Measurements from ENCODE around the gene TSPAN17. TPM values are rescaled to one million over a fixed set of nuclear protein-coding genes. Genes with fewer than 3 reads are reported as not detected.

Gene TSPAN17
- polyA plus RNA-seq, 4 donors = 20.7 to 35.2 (median 24.2) TPM

GRCh38 chr5:176679365-176680225 is 32.3 kb downstream of the TSPAN17 start:
- Histone ChIP-seq H3K9me3 (ENCODE audit: control insufficient read depth in 2 of 2, insufficient read depth in 1 of 2, low read depth in 1 of 2, low read length in 1 of 2) (no peaks in the 10 kb centered on the region), H3K4me3 (ENCODE audit: low read depth in 1 of 3, low read length in 3 of 3) (no peak overlapping the region), H3K27ac (ENCODE audit: low read depth in 1 of 3, low read length in 2 of 3) (no peak overlapping the region), H3K4me1 (ENCODE audit: control insufficient read depth in 3 of 3, insufficient read depth in 2 of 3, low read depth in 1 of 3, low read length in 2 of 3) (peaks cover 0 to 8% (median 0%) of the 10 kb centered on the region in 3 donors), H3K27me3 (ENCODE audit: control insufficient read depth in 3 of 3, insufficient read depth in 3 of 3, low read length in 3 of 3) (peaks cover 8 to 37% (median 24%) of the 10 kb centered on the region in 3 donors), H3K36me3 (ENCODE audit: control insufficient read depth in 3 of 3, insufficient read depth in 2 of 3, low read depth in 1 of 3, low read length in 3 of 3) (no peaks in the 10 kb centered on the region)
- WGBS, 3 donors = 34 to 52% (median 40%) methylated on average over 31 of the region's 31 CpGs
- DNase-seq (no peak), FAIRE-seq (no peak)

- Histone ChIP-seq H3K36me3 (ENCODE audit: control insufficient read depth in 3 of 3, insufficient read depth in 2 of 3, low read depth in 1 of 3, low read length in 3 of 3) (no peaks in the 10 kb centered on the region), H3K9me3 (ENCODE audit: control insufficient read depth in 2 of 2, insufficient read depth in 1 of 2, low read depth in 1 of 2, low read length in 1 of 2) (peaks cover 0 to 2% of the 10 kb centered on the region in 2 donors), H3K4me3 (ENCODE audit: low read depth in 1 of 3, low read length in 3 of 3) (no peak overlapping the region), H3K4me1 (ENCODE audit: control insufficient read depth in 3 of 3, insufficient read depth in 2 of 3, low read depth in 1 of 3, low read length in 2 of 3) (peaks cover 0 to 8% (median 0%) of the 10 kb centered on the region in 3 donors), H3K27me3 (ENCODE audit: control insufficient read depth in 3 of 3, insufficient read depth in 3 of 3, low read length in 3 of 3) (peaks cover 8 to 37% (median 24%) of the 10 kb centered on the region in 3 donors), H3K27ac (ENCODE audit: low read depth in 1 of 3, low read length in 2 of 3) (no peak overlapping the region)
- 5 to 11% (median 11%) methylated on average over 28 to 33 of the region's 33 CpGs for WGBS, 3 donors
- DNase-seq (no peak), FAIRE-seq (no peak)
Measured at GRCh38 chr5:176680226-176680563, 32.9 kb downstream of the TSPAN17 start.

DNA sequence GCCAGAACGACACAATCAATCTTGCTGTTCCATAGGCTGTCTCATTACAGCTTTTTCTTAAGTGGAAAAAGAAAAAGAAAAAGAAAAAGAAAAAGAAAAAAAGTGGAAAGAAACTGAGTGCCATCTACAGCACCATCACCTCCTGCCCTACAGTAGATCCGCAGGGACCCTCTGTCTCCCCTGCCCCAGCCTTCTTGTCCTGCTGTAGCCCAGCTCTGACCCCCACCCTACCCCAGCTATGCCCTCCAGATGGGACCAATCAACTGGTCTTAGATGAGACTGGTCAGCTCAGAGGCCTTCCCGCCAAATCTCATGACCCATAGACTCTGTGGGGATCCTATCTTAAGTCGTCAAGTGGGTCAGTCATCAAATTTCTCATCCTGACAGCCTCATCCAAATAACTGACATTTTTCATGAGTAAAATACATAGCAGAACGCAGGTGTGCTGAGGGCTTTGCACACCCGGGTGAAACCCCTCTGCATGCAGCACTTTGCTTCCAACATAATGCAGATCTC is 34.8 kb downstream of the TSPAN17 start:
- Histone ChIP-seq H3K4me1 (ENCODE audit: control insufficient read depth in 3 of 3, insufficient read depth in 2 of 3, low read depth in 1 of 3, low read length in 2 of 3) (peaks cover 0 to 4% (median 0%) of the 10 kb centered on the region in 3 donors), H3K27ac (ENCODE audit: low read depth in 1 of 3, low read length in 2 of 3) (no peak overlapping the region), H3K36me3 (ENCODE audit: control insufficient read depth in 3 of 3, insufficient read depth in 2 of 3, low read depth in 1 of 3, low read length in 3 of 3) (no peaks in the 10 kb centered on the region), H3K27me3 (ENCODE audit: control insufficient read depth in 3 of 3, insufficient read depth in 3 of 3, low read length in 3 of 3) (peaks cover 8 to 37% (median 24%) of the 10 kb centered on the region in 3 donors), H3K9me3 (ENCODE audit: control insufficient read depth in 2 of 2, insufficient read depth in 1 of 2, low read depth in 1 of 2, low read length in 1 of 2) (peaks cover 0 to 2% of the 10 kb centered on the region in 2 donors), H3K4me3 (ENCODE audit: low read depth in 1 of 3, low read length in 3 of 3) (no peak overlapping the region)
- DNase-seq (no peak), FAIRE-seq (no peak)
- 57 to 70% (median 62%) methylated on average over 6 of the region's 6 CpGs for WGBS, 3 donors

GRCh38 chr5:176685010-176685409 is 37.7 kb downstream of the TSPAN17 start:
- FAIRE-seq = no peak
- H3K4me1 ChIP-seq (ENCODE audit: control insufficient read depth in 3 of 3, insufficient read depth in 2 of 3, low read depth in 1 of 3, low read length in 2 of 3) = no peaks in the 10 kb centered on the region
- no peak overlapping the region for H3K4me3 ChIP-seq (ENCODE audit: low read depth in 1 of 3, low read length in 3 of 3)
- H3K27ac ChIP-seq (ENCODE audit: low read depth in 1 of 3, low read length in 2 of 3) = no peak overlapping the region
- H3K27me3 ChIP-seq (ENCODE audit: control insufficient read depth in 3 of 3, insufficient read depth in 3 of 3, low read length in 3 of 3) = peaks cover 8 to 30% (median 18%) of the 10 kb centered on the region in 3 donors
- peaks cover 0 to 14% of the 10 kb centered on the region in 2 donors for H3K9me3 ChIP-seq (ENCODE audit: control insufficient read depth in 2 of 2, insufficient read depth in 1 of 2, low read depth in 1 of 2, low read length in 1 of 2)
- H3K36me3 ChIP-seq (ENCODE audit: control insufficient read depth in 3 of 3, insufficient read depth in 2 of 3, low read depth in 1 of 3, low read length in 3 of 3) = no peaks in the 10 kb centered on the region
- DNase-seq = no peak

DNA sequence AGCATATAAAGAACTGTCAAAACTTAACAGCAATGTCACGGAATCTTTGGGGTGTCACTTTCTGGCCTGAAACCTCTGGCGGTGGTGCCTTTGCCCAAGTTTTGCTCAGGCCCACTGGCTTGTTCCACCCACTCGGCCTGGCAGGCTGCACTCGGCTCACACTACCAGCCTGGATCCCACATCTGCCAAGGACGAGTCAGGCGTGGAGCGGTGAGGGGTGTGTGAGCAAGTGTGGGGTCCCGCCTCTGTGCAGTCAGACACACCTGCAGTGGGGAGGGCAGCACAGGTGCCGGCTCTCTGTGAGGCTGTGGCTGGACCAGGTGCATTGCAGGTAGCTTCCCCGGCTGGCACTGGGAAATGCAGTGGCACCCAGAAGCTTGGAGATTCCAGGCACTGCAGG is 40.0 kb downstream of the TSPAN17 start:
- no peak overlapping the region for H3K27ac ChIP-seq (ENCODE audit: low read depth in 1 of 3, low read length in 2 of 3)
- peaks cover 3 to 13% (median 11%) of the 10 kb centered on the region in 3 donors for H3K27me3 ChIP-seq (ENCODE audit: control insufficient read depth in 3 of 3, insufficient read depth in 3 of 3, low read length in 3 of 3)
- no peak overlapping the region for H3K4me3 ChIP-seq (ENCODE audit: low read depth in 1 of 3, low read length in 3 of 3)
- DNase-seq (no peak), FAIRE-seq (no peak)
- H3K4me1 ChIP-seq (ENCODE audit: control insufficient read depth in 3 of 3, insufficient read depth in 2 of 3, low read depth in 1 of 3, low read length in 2 of 3) = peaks cover 0 to under 1% (median 0%) of the 10 kb centered on the region in 3 donors
- WGBS, 3 donors = 80 to 90% (median 88%) methylated on average over 10 of the region's 10 CpGs
- H3K9me3 ChIP-seq (ENCODE audit: control insufficient read depth in 2 of 2, insufficient read depth in 1 of 2, low read depth in 1 of 2, low read length in 1 of 2) = peaks cover 0 to 14% of the 10 kb centered on the region in 2 donors
- no peaks in the 10 kb centered on the region for H3K36me3 ChIP-seq (ENCODE audit: control insufficient read depth in 3 of 3, insufficient read depth in 2 of 3, low read depth in 1 of 3, low read length in 3 of 3)

- 91 to 96% (median 91%) methylated on average over 5 of the region's 5 CpGs for WGBS, 3 donors
- DNase-seq = no peak
- Histone ChIP-seq H3K9me3 (ENCODE audit: control insufficient read depth in 2 of 2, insufficient read depth in 1 of 2, low read depth in 1 of 2, low read length in 1 of 2) (peaks cover 0 to 14% of the 10 kb centered on the region in 2 donors), H3K4me1 (ENCODE audit: control insufficient read depth in 3 of 3, insufficient read depth in 2 of 3, low read depth in 1 of 3, low read length in 2 of 3) (peaks cover 0 to 7% (median 4%) of the 10 kb centered on the region in 3 donors), H3K27ac (ENCODE audit: low read depth in 1 of 3, low read length in 2 of 3) (no peak overlapping the region), H3K36me3 (ENCODE audit: control insufficient read depth in 3 of 3, insufficient read depth in 2 of 3, low read depth in 1 of 3, low read length in 3 of 3) (no peaks in the 10 kb centered on the region), H3K4me3 (ENCODE audit: low read depth in 1 of 3, low read length in 3 of 3) (no peak overlapping the region), H3K27me3 (ENCODE audit: control insufficient read depth in 3 of 3, insufficient read depth in 3 of 3, low read length in 3 of 3) (peaks cover 3 to 11% (median 11%) of the 10 kb centered on the region in 3 donors)
- FAIRE-seq = no peak
Measured at GRCh38 chr5:176687881-176688280, 40.6 kb downstream of the TSPAN17 start.

DNA sequence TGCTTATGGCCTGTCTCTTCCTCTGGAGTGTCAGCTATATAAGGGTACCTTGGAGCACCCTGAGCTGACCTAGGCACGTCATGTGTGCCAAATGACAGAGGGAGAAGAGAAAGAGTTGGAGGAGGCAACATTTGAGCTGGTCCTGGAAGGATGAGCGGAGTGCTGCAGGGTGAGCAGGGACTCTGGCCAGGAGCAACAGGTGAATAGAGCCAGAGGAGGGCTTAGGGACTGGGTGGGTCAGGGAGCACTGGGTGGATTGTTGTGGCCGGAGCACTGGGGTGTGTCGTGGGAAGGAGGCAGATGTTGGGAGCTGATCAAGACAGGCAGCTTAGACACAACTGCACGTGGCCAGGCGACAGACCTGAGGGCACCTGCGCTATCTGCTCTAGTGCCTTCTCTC is 43.6 kb downstream of the TSPAN17 start:
- H3K27ac ChIP-seq (ENCODE audit: low read depth in 1 of 3, low read length in 2 of 3) = no peak overlapping the region
- peaks cover 0 to 23% (median 7%) of the 10 kb centered on the region in 3 donors for H3K27me3 ChIP-seq (ENCODE audit: control insufficient read depth in 3 of 3, insufficient read depth in 3 of 3, low read length in 3 of 3)
- H3K9me3 ChIP-seq (ENCODE audit: control insufficient read depth in 2 of 2, insufficient read depth in 1 of 2, low read depth in 1 of 2, low read length in 1 of 2) = peaks cover 0 to 12% of the 10 kb centered on the region in 2 donors
- FAIRE-seq (no peak), DNase-seq (no peak)
- no peaks in the 10 kb centered on the region for H3K36me3 ChIP-seq (ENCODE audit: control insufficient read depth in 3 of 3, insufficient read depth in 2 of 3, low read depth in 1 of 3, low read length in 3 of 3)
- 71 to 81% (median 75%) methylated on average over 7 of the region's 7 CpGs for WGBS, 3 donors
- H3K4me1 ChIP-seq (ENCODE audit: control insufficient read depth in 3 of 3, insufficient read depth in 2 of 3, low read depth in 1 of 3, low read length in 2 of 3) = peaks cover 0 to 11% (median 4%) of the 10 kb centered on the region in 3 donors
- no peak overlapping the region for H3K4me3 ChIP-seq (ENCODE audit: low read depth in 1 of 3, low read length in 3 of 3)

GRCh38 chr5:176691524-176691923 is 44.2 kb downstream of the TSPAN17 start:
- FAIRE-seq = no peak
- Histone ChIP-seq H3K27me3 (ENCODE audit: control insufficient read depth in 3 of 3, insufficient read depth in 3 of 3, low read length in 3 of 3) (peaks cover 0 to 29% (median 11%) of the 10 kb centered on the region in 3 donors), H3K9me3 (ENCODE audit: control insufficient read depth in 2 of 2, insufficient read depth in 1 of 2, low read depth in 1 of 2, low read length in 1 of 2) (peaks cover 0 to 12% of the 10 kb centered on the region in 2 donors), H3K4me3 (ENCODE audit: low read depth in 1 of 3, low read length in 3 of 3) (no peak overlapping the region), H3K27ac (ENCODE audit: low read depth in 1 of 3, low read length in 2 of 3) (no peak overlapping the region), H3K4me1 (ENCODE audit: control insufficient read depth in 3 of 3, insufficient read depth in 2 of 3, low read depth in 1 of 3, low read length in 2 of 3) (peaks cover 0 to 11% (median 4%) of the 10 kb centered on the region in 3 donors), H3K36me3 (ENCODE audit: control insufficient read depth in 3 of 3, insufficient read depth in 2 of 3, low read depth in 1 of 3, low read length in 3 of 3) (no peaks in the 10 kb centered on the region)
- DNase-seq = no peak
- 88 to 95% (median 94%) methylated on average over 1 of the region's 1 CpG for WGBS, 3 donors

Measured in small intestine (tissue), 7 donors.